HPDE6-E6E7 (cell line): ENCODE measurements around the gene DNAJB12.

ENCODE experiments used
- DNase-seq: peaks from one replicate; pipeline ENCODE4 v3.0.0; 2011; ENCODE audit warnings: missing footprints; ENCODE audit errors: extremely low spot score

Gene DNAJB12

GRCh38 chr10:72295330-72295910, 59.3 kb downstream of the DNAJB12 start:
- no peak for DNase-seq

- DNase-seq: peak; percentile 95
Measured at GRCh38 chr10:72292223-72292691, 62.5 kb downstream of the DNAJB12 start.

GRCh38 chr10:72291019-72291532, 63.6 kb downstream of the DNAJB12 start:
- DNase-seq: no peak

GRCh38 chr10:72285972-72286521, 68.7 kb downstream of the DNAJB12 start:
- DNase-seq: no peak

GRCh38 chr10:72283131-72283530, 71.6 kb downstream of the DNAJB12 start:
- no peak for DNase-seq
